HAP-1 (cell line): Measurements from ENCODE around the gene EGFLAM.

ENCODE experiments used
- DNase-seq, 2 experiments: peaks; one replicate each; pipeline ENCODE4 v3.0.0-alpha.2; 2016 to 2020; ENCODE audit warnings: low spot score in 2 of 2
- H3K27me3 ChIP-seq: fragments of 250-450 bp; sonication (Bioruptor Pico); 2 replicates; pipeline ENCODE4 v1.5.1; 2020; ENCODE audit warnings: low read depth, mild to moderate bottlenecking, moderate library complexity
- H3K36me3 ChIP-seq: fragments of 250-450 bp; sonication (Bioruptor Pico); replicated peaks from 2 replicates; pipeline ENCODE4 v1.5.1; 2020; ENCODE audit warnings: mild to moderate bottlenecking
- H3K4me1 ChIP-seq: fragments of 250-450 bp; sonication (Bioruptor Pico); 2 replicates; pipeline ENCODE4 v1.5.1; 2020; ENCODE audit warnings: mild to moderate bottlenecking
- H3K4me3 ChIP-seq: fragments of 250-450 bp; sonication (Bioruptor Pico); 2 replicates; pipeline ENCODE4 v1.5.1; 2020; ENCODE audit warnings: mild to moderate bottlenecking, moderate library complexity
- H3K9me3 ChIP-seq: fragments of 250-450 bp; sonication (Bioruptor Pico); 2 replicates; pipeline ENCODE4 v1.5.1; 2020; ENCODE audit warnings: mild to moderate bottlenecking, moderate library complexity
- in situ Hi-C: fragments of 300-500 bp; cut with MboI; formaldehyde crosslinking; loops from 3 replicates; pipeline ENCODE4 v1.14.3; 2020; ENCODE audit warnings: low sequenced_read_pairs, inconsistent platforms, mixed read lengths

The EGFLAM gene

DNA sequence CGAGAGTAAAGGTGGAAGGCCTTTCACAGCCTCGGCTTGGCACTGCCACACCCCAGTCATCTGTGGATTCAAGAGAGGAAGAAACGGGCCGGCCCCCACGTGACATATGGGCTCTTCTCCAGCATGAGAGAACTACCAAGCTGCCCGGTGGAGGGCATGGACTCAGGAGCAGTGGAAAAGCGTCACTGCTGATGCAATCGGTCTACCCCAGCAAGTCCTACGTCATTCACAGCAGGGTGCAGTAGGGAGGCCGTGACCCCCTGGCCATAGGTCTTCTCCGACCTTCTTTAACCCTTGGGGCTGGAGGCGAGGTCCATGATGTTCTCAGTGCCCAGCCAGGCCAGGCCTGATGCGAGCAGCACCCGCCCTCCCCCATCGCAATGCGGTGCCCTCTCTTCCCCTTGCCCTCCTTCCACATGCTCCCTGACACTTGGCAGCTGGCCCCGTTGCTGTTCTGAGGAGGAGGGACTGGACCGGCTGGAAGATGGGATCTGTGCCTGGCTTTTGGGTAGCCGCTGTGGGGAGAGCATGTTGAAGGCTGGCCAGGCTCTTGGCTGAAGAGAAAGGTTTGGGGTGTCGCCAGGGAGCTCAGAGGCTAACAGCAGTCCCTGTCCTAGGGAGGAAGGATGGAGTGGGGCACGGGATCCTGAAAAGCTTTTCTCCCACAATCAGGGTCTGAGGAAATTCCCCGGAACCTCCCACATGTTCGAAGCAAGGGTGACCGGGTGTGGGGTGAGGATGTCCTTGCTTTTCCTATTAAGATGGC, 208.2 kb downstream of the EGFLAM start:
- Histone ChIP-seq H3K4me1 (no peaks in the 10 kb centered on the region), H3K36me3 (no peaks in the 10 kb centered on the region), H3K27me3 (no peaks in the 10 kb centered on the region), H3K4me3 (no peak overlapping the region), H3K9me3 (no peaks in the 10 kb centered on the region)
- in situ Hi-C loops: no loop called here
- no peak for DNase-seq

DNA sequence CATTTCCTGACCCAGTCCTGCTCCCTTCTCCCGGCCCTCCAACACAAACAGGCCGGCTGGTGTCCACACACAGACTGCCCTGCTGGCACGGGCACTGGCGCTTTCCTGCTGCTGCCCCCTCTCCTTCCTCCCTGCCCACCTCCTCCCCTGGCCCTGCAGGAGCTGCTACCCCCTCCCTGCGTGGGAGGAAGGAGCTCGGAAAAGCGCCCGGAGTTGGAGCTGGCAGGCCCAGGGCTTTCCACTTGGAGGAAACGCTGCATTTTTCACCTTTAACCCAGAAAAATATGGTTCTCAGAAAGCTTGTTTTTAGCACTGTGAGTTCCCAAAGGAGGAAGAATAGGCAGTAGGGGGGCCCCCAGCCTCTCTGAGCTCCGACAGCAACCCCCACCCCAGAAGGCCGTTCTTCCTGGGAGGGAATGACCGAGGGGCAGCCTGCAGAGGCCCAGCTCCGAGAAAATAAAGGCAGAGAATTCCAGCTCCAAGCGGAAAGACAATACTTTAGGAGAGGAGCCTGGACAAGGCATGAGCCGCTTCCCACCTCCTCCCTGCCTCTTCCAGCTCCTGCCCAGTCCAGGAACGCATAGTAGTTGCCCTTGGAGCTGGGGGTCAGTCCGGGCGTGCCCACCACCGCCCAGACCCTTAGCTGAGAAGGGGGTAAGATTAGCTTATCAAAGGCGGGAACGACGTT, 209.1 kb downstream of the EGFLAM start:
- H3K4me1 ChIP-seq: no peaks in the 10 kb centered on the region
- H3K9me3 ChIP-seq: no peaks in the 10 kb centered on the region
- in situ Hi-C loops: no loop called here
- H3K4me3 ChIP-seq: no peak overlapping the region
- H3K36me3 ChIP-seq: no peaks in the 10 kb centered on the region
- H3K27me3 ChIP-seq: no peaks in the 10 kb centered on the region
- no peak for DNase-seq

DNA sequence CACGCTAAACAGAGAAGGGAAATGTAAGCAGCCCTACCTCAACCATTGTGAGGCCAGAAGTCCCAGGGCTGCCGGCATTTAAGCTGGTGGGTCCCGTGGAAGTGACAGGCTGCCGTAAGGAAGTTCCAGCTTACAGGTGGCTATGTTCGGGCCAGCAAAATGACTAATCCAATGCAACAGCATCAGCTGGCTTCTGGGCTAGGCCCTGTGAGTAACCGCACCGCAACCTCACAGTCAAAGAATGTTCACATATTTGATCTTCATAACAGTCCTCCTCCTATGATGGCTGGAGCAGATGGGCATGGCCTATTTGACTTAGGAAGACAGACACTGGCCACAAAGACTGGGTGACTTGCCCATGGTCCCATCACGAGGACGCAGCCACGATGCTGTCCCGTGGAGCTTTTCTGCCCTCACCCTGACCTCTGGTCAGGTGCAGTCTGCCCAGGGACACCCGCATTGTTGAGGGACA, 209.9 kb downstream of the EGFLAM start:
- Histone ChIP-seq H3K9me3 (no peaks in the 10 kb centered on the region), H3K4me3 (no peak overlapping the region), H3K4me1 (no peaks in the 10 kb centered on the region), H3K36me3 (no peaks in the 10 kb centered on the region), H3K27me3 (no peaks in the 10 kb centered on the region)
- in situ Hi-C loops: no loop called here
- no peak for DNase-seq

DNA sequence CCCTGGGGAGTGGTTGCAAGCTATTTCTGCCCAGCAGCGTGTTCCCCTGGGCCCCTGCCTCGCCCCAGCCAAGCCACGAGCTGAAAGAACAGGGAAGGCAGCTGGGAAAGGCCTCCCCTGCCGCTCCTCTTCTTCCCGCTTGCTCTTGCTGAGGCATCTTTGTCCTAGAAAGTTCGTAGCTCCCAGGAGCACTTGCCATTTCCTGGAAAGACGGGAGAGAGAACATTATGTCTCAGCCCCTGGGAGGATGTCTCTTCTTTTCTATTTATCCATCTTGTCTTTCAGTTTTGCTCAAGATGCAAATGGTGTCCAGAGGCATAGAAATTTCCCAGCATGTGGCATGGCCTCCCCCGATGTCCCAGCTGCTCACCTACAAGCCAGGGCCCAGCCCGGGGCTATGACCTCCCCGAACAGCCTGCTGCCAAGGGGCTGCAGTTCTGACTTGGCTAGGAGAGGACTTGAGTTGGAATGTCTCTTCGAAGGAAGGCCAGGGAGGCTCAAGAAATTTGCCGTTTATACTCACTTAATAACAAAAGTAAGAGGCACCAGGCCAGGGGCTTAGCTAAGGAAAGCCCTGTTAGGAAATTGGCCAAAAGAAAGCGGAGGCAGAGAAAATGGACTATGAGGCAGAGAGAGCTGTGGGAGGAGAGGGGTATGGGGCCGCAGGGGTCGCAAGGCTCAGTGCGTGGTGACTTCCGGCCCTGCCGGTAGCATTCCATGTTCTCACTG, 210.8 kb downstream of the EGFLAM start:
- Histone ChIP-seq H3K9me3 (no peaks in the 10 kb centered on the region), H3K27me3 (no peaks in the 10 kb centered on the region), H3K36me3 (no peaks in the 10 kb centered on the region), H3K4me3 (no peak overlapping the region), H3K4me1 (no peaks in the 10 kb centered on the region)
- DNase-seq: no peak
- in situ Hi-C loops: no loop called here

DNA sequence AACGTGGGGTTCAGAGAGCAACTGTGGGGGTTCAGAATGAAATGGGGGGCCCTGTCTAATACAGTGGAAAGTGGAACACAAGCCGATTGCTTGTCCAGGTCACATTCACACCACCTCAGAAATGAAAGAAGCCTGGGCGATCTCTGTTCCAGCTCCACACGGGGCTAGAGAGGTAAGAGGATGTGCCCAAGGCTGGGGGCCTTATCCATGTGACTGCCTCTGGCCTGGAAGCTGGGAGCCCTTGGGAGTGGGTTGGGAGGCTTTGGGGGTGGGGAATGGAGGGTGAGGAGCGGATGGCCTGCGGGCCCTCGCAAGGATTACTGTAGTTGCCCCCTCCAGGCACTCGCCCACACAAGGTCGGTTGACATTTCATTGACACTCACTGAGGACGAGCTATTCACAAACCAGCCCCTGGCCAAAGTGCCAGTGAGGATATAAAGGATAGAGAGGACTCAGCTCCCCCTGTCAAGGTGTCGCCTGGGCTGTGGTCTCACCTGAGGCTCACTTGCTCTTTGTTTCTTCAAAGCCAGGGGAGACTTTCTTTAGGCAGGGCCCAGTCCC, 211.4 kb downstream of the EGFLAM start:
- in situ Hi-C loops: no loop called here
- DNase-seq: no peak
- H3K4me1 ChIP-seq: no peaks in the 10 kb centered on the region
- no peak overlapping the region for H3K4me3 ChIP-seq
- H3K36me3 ChIP-seq: no peaks in the 10 kb centered on the region
- H3K9me3 ChIP-seq: no peaks in the 10 kb centered on the region
- H3K27me3 ChIP-seq: no peaks in the 10 kb centered on the region

DNA sequence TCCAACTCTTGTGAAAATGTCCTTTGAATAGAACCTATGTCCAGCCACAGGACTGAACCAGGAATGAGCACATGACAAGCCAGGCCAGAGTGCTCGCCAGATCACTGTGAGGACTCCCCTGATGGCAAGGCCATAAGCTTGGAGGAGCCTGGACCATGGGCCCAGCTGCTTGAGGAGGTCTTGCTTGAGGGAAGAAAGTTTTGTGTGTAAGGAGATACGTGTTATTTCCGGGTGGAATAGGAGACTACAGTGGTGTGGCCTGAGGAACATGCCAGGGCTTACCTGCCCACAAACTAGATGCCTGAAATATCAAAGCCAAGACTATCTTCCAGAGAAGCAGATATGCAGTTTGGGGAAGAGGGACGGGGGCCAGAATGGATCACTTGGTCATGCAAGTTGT, 213.3 kb downstream of the EGFLAM start:
- DNase-seq: no peak
- Histone ChIP-seq H3K36me3 (no peaks in the 10 kb centered on the region), H3K4me3 (no peak overlapping the region), H3K4me1 (no peaks in the 10 kb centered on the region), H3K9me3 (no peaks in the 10 kb centered on the region), H3K27me3 (no peaks in the 10 kb centered on the region)
- in situ Hi-C loops: no loop called here

DNA sequence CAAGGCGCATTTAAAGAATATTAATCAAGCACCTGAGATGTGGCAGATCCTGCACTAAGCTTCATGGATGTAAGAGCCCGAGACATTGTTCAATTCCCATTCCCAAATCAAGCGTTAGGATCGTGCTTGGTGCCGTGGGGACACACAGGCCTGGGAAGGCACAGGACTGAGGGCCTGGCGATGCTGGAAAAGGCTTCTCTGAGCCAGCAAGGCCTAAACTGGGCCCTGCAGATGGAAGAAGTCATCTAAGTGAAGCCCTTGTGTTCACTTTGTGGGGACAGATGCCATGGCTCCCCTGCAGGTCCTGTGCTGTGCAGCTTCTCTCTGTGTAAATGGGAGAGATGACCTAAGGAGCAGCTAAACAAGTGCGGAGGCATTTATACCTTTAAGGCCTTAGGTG, 214.2 kb downstream of the EGFLAM start:
- no peaks in the 10 kb centered on the region for H3K4me1 ChIP-seq
- no peaks in the 10 kb centered on the region for H3K27me3 ChIP-seq
- in situ Hi-C loops: no loop called here
- H3K4me3 ChIP-seq: no peak overlapping the region
- no peak for DNase-seq
- H3K36me3 ChIP-seq: no peaks in the 10 kb centered on the region
- no peaks in the 10 kb centered on the region for H3K9me3 ChIP-seq

DNA sequence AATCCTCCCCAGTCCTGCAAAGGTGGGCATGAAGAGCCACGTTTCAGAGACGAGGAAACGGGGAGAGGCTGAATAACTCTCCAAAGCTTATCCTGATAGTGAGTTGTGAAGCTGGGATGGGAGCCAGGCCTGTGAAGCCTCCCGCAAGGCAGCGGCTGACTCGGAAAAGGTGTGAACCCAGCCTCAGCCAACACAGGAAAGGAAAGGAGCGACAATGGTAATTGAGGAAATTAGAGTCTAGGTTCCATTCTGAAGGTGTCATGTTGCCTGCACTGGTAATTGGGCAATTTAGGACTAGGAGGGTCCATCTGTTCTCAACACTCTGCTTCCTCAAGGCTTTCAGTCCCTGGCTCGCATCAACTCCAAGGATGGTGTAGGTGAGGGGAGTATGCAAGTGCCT, 214.6 kb downstream of the EGFLAM start:
- Histone ChIP-seq H3K4me3 (no peak overlapping the region), H3K4me1 (no peaks in the 10 kb centered on the region), H3K27me3 (no peaks in the 10 kb centered on the region), H3K36me3 (no peaks in the 10 kb centered on the region), H3K9me3 (no peaks in the 10 kb centered on the region)
- in situ Hi-C loops: no loop called here
- no peak for DNase-seq

DNA sequence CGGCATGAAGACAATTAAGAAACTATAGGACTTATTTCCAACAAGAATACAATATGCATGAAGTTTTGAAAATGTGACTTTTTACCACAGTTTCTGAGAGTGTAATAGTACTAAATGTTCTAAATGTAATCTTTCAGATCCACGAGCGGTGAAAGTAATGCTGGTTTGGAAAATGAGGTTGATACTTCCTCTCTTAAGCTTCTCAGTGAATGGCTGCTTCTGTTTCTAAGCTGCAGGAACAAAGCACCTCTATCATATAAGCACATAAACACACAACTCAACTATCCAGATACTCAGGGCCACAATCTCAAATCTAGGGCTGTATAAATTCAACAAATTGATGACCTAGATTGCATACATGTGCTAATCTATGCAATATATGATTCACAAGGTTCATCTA, 219.8 kb downstream of the EGFLAM start:
- no peaks in the 10 kb centered on the region for H3K9me3 ChIP-seq
- in situ Hi-C loops: no loop called here
- H3K27me3 ChIP-seq: no peaks in the 10 kb centered on the region
- no peak overlapping the region for H3K4me3 ChIP-seq
- no peaks in the 10 kb centered on the region for H3K4me1 ChIP-seq
- DNase-seq: no peak
- H3K36me3 ChIP-seq: no peaks in the 10 kb centered on the region

DNA sequence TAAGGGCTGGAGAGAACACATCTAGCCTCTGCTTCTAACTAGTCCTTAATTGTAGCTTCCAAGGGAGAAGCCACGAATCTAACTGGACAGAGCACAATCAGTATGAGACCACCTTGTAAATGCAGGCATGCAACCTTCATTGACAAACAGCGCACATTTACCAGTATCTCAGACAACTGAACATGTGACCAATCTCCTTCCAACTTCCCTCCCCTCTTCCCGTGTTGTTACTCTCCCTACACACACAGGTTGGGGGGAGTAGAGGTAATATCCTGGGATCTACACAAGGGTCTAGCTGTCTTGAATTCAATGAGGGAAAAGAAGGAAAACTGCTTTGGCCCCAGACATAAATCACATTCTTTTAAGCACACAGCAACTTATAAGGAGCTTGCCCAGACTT, 220.5 kb downstream of the EGFLAM start:
- DNase-seq: no peak
- Histone ChIP-seq H3K9me3 (no peaks in the 10 kb centered on the region), H3K36me3 (no peaks in the 10 kb centered on the region), H3K4me3 (no peak overlapping the region), H3K4me1 (no peaks in the 10 kb centered on the region), H3K27me3 (no peaks in the 10 kb centered on the region)
- in situ Hi-C loops: no loop called here

DNA sequence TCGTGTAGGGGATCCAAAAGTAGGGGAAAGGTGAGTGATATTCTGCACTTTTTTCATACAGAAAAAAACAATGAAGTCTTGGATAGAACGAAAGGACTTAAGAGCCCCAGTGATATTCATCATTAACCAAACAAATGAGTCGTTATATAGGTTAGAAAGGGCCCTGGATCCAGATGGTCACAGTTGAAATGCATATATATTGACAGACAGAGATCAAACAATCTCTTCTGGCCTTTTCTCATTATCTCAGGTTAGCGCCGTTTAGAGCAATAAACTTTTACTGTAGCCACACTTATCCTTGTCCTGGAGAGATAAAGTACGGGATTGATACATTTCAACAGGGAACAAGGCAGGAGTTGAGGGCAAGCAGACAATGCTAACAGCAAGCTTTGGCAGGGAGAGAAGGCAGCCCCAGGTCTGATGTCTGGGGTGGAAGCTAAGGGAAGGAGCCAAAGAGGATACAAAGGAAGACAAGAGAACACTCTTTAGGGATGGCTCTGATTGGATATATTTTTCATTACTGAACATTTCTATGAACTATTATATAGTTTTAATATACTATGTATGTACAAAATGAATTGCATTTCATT, 221.1 kb downstream of the EGFLAM start:
- no peaks in the 10 kb centered on the region for H3K36me3 ChIP-seq
- in situ Hi-C loops: no loop called here
- H3K4me1 ChIP-seq: no peaks in the 10 kb centered on the region
- H3K4me3 ChIP-seq: no peak overlapping the region
- H3K9me3 ChIP-seq: no peaks in the 10 kb centered on the region
- H3K27me3 ChIP-seq: no peaks in the 10 kb centered on the region
- DNase-seq: no peak

DNA sequence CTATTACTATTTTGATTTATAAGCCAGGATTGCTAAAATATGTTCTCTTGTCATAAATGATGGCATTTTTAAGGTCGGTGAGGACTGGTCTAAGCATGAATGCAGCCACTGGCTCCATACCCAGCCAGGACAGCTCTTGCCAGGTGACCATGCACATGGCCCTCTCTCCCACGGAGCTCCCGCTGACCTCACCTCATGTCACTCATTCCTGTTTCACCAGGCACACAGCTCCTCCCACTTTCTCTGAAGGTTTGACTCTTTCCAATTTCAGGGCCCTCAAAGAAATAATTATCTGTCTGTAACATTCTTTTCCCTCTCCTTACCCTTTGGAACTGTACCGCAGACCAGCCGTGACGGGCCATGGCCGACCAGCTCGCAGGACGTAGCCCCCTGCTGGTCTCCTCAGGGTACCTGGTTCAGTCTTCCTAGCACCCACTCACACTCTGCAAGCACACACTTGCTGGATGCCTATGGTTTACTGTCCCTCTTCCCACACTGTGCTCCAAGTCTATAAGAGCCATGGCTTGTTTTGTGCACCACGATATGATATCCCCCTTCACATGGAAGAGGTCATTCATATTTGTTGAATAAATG, 225.5 kb downstream of the EGFLAM start:
- H3K4me3 ChIP-seq: no peak overlapping the region
- no peaks in the 10 kb centered on the region for H3K9me3 ChIP-seq
- H3K36me3 ChIP-seq: no peaks in the 10 kb centered on the region
- no peaks in the 10 kb centered on the region for H3K27me3 ChIP-seq
- in situ Hi-C loops: no loop called here
- DNase-seq: no peak
- H3K4me1 ChIP-seq: no peaks in the 10 kb centered on the region

DNA sequence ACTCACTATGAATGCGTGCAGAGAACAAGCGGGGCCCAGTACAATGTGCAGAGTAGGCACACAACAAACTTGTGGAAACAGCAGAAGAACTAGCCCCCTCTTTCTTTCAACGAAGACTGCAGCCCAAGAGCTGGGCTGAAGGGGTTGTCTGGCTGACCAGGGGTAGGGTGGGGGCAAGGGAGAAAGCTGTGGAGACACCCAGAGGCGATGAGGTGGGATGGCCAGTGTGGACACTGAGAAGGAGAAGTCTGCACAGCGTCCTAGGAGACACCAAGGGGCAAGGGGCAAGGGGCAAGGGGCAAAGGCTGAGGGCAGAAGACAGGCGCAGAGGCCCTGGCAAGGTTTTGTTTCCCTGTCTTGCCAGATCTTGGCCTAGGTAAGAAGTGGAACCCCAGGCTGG, 235.8 kb downstream of the EGFLAM start:
- no peaks in the 10 kb centered on the region for H3K27me3 ChIP-seq
- H3K36me3 ChIP-seq: no peaks in the 10 kb centered on the region
- H3K9me3 ChIP-seq: no peaks in the 10 kb centered on the region
- H3K4me1 ChIP-seq: no peaks in the 10 kb centered on the region
- DNase-seq: no peak
- H3K4me3 ChIP-seq: no peak overlapping the region
- in situ Hi-C loops: no loop called here
